ENCODE measurements around the gene PDE5A. TPM values are rescaled to one million over a fixed set of nuclear protein-coding genes. Genes with fewer than 3 reads are reported as not detected.
A peak's percentile ranks its signal among the peaks of the same experiment; 100 is the strongest.

The PDE5A gene
- total RNA-seq, 2 experiments from 2014 or later: 0.81 to 1.1 TPM

GRCh38 chr4:119632216-119632615, 3.6 kb upstream of the PDE5A start:
- H3K27ac Mint-ChIP-seq: no peak overlapping the region
- no peak overlapping the region for H3K4me3 Mint-ChIP-seq
- H3K9me3 Mint-ChIP-seq: no peaks in the 10 kb centered on the region
- H3K4me1 Mint-ChIP-seq: peaks cover 17% of the 10 kb centered on the region
- H3K36me3 Mint-ChIP-seq (ENCODE audit: low read depth): no peaks in the 10 kb centered on the region
- peaks cover 24% of the 10 kb centered on the region for H3K27me3 Mint-ChIP-seq
- POLR2A ChIA-PET: no interaction called here
- DNase-seq: no peak
- CTCF ChIA-PET: no interaction called here

- Mint-ChIP-seq H3K9me3 (no peaks in the 10 kb centered on the region), H3K27me3 (peaks cover 32% of the 10 kb centered on the region), H3K36me3 (ENCODE audit: low read depth) (no peaks in the 10 kb centered on the region), H3K4me1 (peaks cover 24% of the 10 kb centered on the region), H3K4me3 (peak overlapping the region; percentile 79), H3K27ac (no peak overlapping the region)
- DNase-seq: no peak
- ChIA-PET CTCF (interaction anchor here (0.7 to 3.1 kb wide), 36 partner anchors 9 to 588 kb away, joined by 3 to 22 read pairs (median 4); a partner anchor contains a TSS), POLR2A (interaction anchor here (1.0 kb wide), 1 partner anchor 329 kb away, joined by 3 read pairs; a partner anchor contains a TSS)
Measured at GRCh38 chr4:119629142-119629471, 503 bp upstream of the PDE5A start.

GRCh38 chr4:119627267-119628255, 1.0 kb downstream of the PDE5A start:
- Mint-ChIP-seq H3K4me1 (peaks cover 24% of the 10 kb centered on the region), H3K27ac (no peak overlapping the region), H3K27me3 (peaks cover 30% of the 10 kb centered on the region), H3K4me3 (peak overlapping the region; percentile 79), H3K9me3 (no peaks in the 10 kb centered on the region), H3K36me3 (ENCODE audit: low read depth) (no peaks in the 10 kb centered on the region)
- peak; percentile 62 for DNase-seq
- ChIA-PET POLR2A (no interaction called here), CTCF (interaction anchor here (0.6 to 3.1 kb wide), 25 partner anchors 11 to 646 kb away, joined by 3 to 22 read pairs (median 5); a partner anchor contains a TSS)

GRCh38 chr4:119626943-119627266, 1.7 kb downstream of the PDE5A start:
- Mint-ChIP-seq H3K36me3 (ENCODE audit: low read depth) (no peaks in the 10 kb centered on the region), H3K4me3 (peak overlapping the region; percentile 73), H3K27ac (no peak overlapping the region), H3K27me3 (peaks cover 27% of the 10 kb centered on the region), H3K9me3 (no peaks in the 10 kb centered on the region), H3K4me1 (peaks cover 24% of the 10 kb centered on the region)
- ChIA-PET CTCF (interaction anchor here (0.6 to 3.1 kb wide), 8 partner anchors 10 to 646 kb away, joined by 3 to 16 read pairs (median 5); no protein-coding TSS in a partner anchor), POLR2A (no interaction called here)
- DNase-seq: no peak

GRCh38 chr4:119626420-119626819, 2.2 kb downstream of the PDE5A start:
- no peaks in the 10 kb centered on the region for H3K9me3 Mint-ChIP-seq
- ChIA-PET POLR2A (no interaction called here), CTCF (interaction anchor here (0.6 to 3.1 kb wide), 6 partner anchors 10 to 645 kb away, joined by 3 to 16 read pairs (median 5); no protein-coding TSS in a partner anchor)
- H3K36me3 Mint-ChIP-seq (ENCODE audit: low read depth): no peaks in the 10 kb centered on the region
- H3K4me1 Mint-ChIP-seq: peaks cover 24% of the 10 kb centered on the region
- peaks cover 28% of the 10 kb centered on the region for H3K27me3 Mint-ChIP-seq
- H3K27ac Mint-ChIP-seq: no peak overlapping the region
- no peak for DNase-seq
- H3K4me3 Mint-ChIP-seq: peak overlapping the region; percentile 73

GRCh38 chr4:119625761-119626160, 2.8 kb downstream of the PDE5A start:
- peaks cover 24% of the 10 kb centered on the region for H3K4me1 Mint-ChIP-seq

GRCh38 chr4:119624356-119624755, 4.2 kb downstream of the PDE5A start:
- Mint-ChIP-seq H3K27ac (no peak overlapping the region), H3K9me3 (no peaks in the 10 kb centered on the region), H3K4me3 (no peak overlapping the region), H3K36me3 (ENCODE audit: low read depth) (no peaks in the 10 kb centered on the region), H3K27me3 (peaks cover 27% of the 10 kb centered on the region), H3K4me1 (peaks cover 21% of the 10 kb centered on the region)
- no peak for DNase-seq
- ChIA-PET POLR2A (no interaction called here), CTCF (interaction anchor here (0.7 to 1.8 kb wide), 3 partner anchors 8 to 1690 kb away, joined by 3 to 4 read pairs (median 4); no protein-coding TSS in a partner anchor)

More at GRCh38 chr4:119625761-119626160, 2.8 kb downstream of the PDE5A start:
- no peaks in the 10 kb centered on the region for H3K36me3 Mint-ChIP-seq (ENCODE audit: low read depth)
- ChIA-PET CTCF (interaction anchor here (1.2 to 1.8 kb wide), 2 partner anchors 10 to 421 kb away, joined by 3 to 4 read pairs; no protein-coding TSS in a partner anchor), POLR2A (no interaction called here)
- peaks cover 30% of the 10 kb centered on the region for H3K27me3 Mint-ChIP-seq
- H3K4me3 Mint-ChIP-seq: no peak overlapping the region
- no peak for DNase-seq
- H3K27ac Mint-ChIP-seq: no peak overlapping the region
- no peaks in the 10 kb centered on the region for H3K9me3 Mint-ChIP-seq

GRCh38 chr4:119623025-119623424, 5.6 kb downstream of the PDE5A start:
- H3K36me3 Mint-ChIP-seq (ENCODE audit: low read depth): no peaks in the 10 kb centered on the region
- no peak overlapping the region for H3K4me3 Mint-ChIP-seq
- no peak for DNase-seq
- no peaks in the 10 kb centered on the region for H3K9me3 Mint-ChIP-seq
- H3K4me1 Mint-ChIP-seq: peaks cover 14% of the 10 kb centered on the region
- H3K27me3 Mint-ChIP-seq: peaks cover 22% of the 10 kb centered on the region
- ChIA-PET POLR2A (no interaction called here), CTCF (interaction anchor here (0.7 kb wide), 1 partner anchor 8 kb away, joined by 3 read pairs; no protein-coding TSS in a partner anchor)
- H3K27ac Mint-ChIP-seq: no peak overlapping the region

GRCh38 chr4:119615068-119615719, 13.4 kb downstream of the PDE5A start:
- H3K4me3 Mint-ChIP-seq: no peak overlapping the region
- no peaks in the 10 kb centered on the region for H3K4me1 Mint-ChIP-seq
- no peaks in the 10 kb centered on the region for H3K36me3 Mint-ChIP-seq (ENCODE audit: low read depth)
- H3K27ac Mint-ChIP-seq: no peak overlapping the region
- CTCF ChIA-PET: interaction anchor here (1.2 kb wide), 1 partner anchor 10 kb away, joined by 4 read pairs; no protein-coding TSS in a partner anchor
- POLR2A ChIA-PET: interaction anchor here (0.7 kb wide), 1 partner anchor 62 kb away, joined by 3 read pairs; no protein-coding TSS in a partner anchor
- peaks cover 3% of the 10 kb centered on the region for H3K9me3 Mint-ChIP-seq
- DNase-seq: no peak
- peaks cover 10% of the 10 kb centered on the region for H3K27me3 Mint-ChIP-seq

GRCh38 chr4:119604266-119604665, 24.3 kb downstream of the PDE5A start:
- Mint-ChIP-seq H3K27ac (no peak overlapping the region), H3K4me1 (no peaks in the 10 kb centered on the region), H3K36me3 (ENCODE audit: low read depth) (no peaks in the 10 kb centered on the region), H3K4me3 (no peak overlapping the region), H3K9me3 (no peaks in the 10 kb centered on the region), H3K27me3 (peaks cover 4% of the 10 kb centered on the region)
- CTCF ChIA-PET: interaction anchor here (1.3 kb wide), 1 partner anchor 24 kb away, joined by 7 read pairs; the partner anchor contains the start of gene PDE5A
- POLR2A ChIA-PET: no interaction called here
- no peak for DNase-seq

- no peak overlapping the region for H3K4me3 Mint-ChIP-seq
- DNase-seq: no peak
- H3K36me3 Mint-ChIP-seq (ENCODE audit: low read depth): no peaks in the 10 kb centered on the region
- ChIA-PET CTCF (no interaction called here), POLR2A (no interaction called here)
- H3K9me3 Mint-ChIP-seq: no peaks in the 10 kb centered on the region
- no peak overlapping the region for H3K27ac Mint-ChIP-seq
- H3K4me1 Mint-ChIP-seq: no peaks in the 10 kb centered on the region
- peaks cover 4% of the 10 kb centered on the region for H3K27me3 Mint-ChIP-seq
Measured at GRCh38 chr4:119602366-119602765, 26.2 kb downstream of the PDE5A start.

- POLR2A ChIA-PET: no interaction called here
- CTCF ChIA-PET: interaction anchor here (0.8 kb wide), 1 partner anchor 30 kb away, joined by 3 read pairs; the partner anchor contains the start of gene PDE5A
- Mint-ChIP-seq H3K27me3 (peaks cover 3% of the 10 kb centered on the region), H3K4me1 (no peaks in the 10 kb centered on the region), H3K9me3 (no peaks in the 10 kb centered on the region), H3K4me3 (no peak overlapping the region), H3K36me3 (ENCODE audit: low read depth) (no peaks in the 10 kb centered on the region), H3K27ac (no peak overlapping the region)
- no peak for DNase-seq
Measured at GRCh38 chr4:119598521-119598920, 30.1 kb downstream of the PDE5A start.

GRCh38 chr4:119597377-119597776, 31.2 kb downstream of the PDE5A start:
- no peaks in the 10 kb centered on the region for H3K9me3 Mint-ChIP-seq
- ChIA-PET POLR2A (no interaction called here), CTCF (no interaction called here)
- no peak for DNase-seq
- no peaks in the 10 kb centered on the region for H3K36me3 Mint-ChIP-seq (ENCODE audit: low read depth)
- no peak overlapping the region for H3K27ac Mint-ChIP-seq
- no peaks in the 10 kb centered on the region for H3K4me1 Mint-ChIP-seq
- peaks cover 3% of the 10 kb centered on the region for H3K27me3 Mint-ChIP-seq
- no peak overlapping the region for H3K4me3 Mint-ChIP-seq
